IMR-90 (cell line): ENCODE measurements around the gene ZNF223. TPM values are rescaled to one million over a fixed set of nuclear protein-coding genes. Genes with fewer than 3 reads are reported as not detected.

Source experiments
- ATAC-seq: fragments of 200-7000 bp; cut with Tn5 transposase; 2 replicates; pipeline ENCODE4 v1.9.1; 2020; ENCODE audit warnings: low read depth, mild to moderate bottlenecking, moderate library complexity
- BruUV-seq: library from RNA; stranded (reverse); fragments of 400-500 nt; replicated peaks from 2 replicates; lab custom pipeline; 2021; lab: Mats Ljungman, UMichigan
- CTCF ChIA-PET: fragments of 300-600 bp; formaldehyde crosslinking; extraction: SDS; loops from one replicate; lab custom pipeline; 2021; ENCODE audit warnings: antibody characterized with exemption; lab: Yijun Ruan, JAX
- POLR2A ChIA-PET: fragments of 300-600 bp; sonication (Branson Sonifier 250); formaldehyde crosslinking; loops from one replicate; lab custom pipeline; 2022; ENCODE audit warnings: antibody characterized with exemption; ENCODE audit not compliant: unreplicated experiment; lab: Charles Lee
- DNase-seq: peaks from one replicate; pipeline ENCODE4 v3.0.0; 2013
- H2AFZ ChIP-seq: replicated peaks from 2 replicates; pipeline ENCODE3; 2013; ENCODE audit warnings: low read length, mild to moderate bottlenecking; ENCODE audit not compliant: poor library complexity
- H2AK5ac ChIP-seq: 2 replicates; pipeline ENCODE4 v1.6.1; 2013; ENCODE audit warnings: low read depth, low read length, inconsistent platforms
- H2AK9ac ChIP-seq: replicated peaks from 2 replicates; pipeline ENCODE3; 2013; ENCODE audit warnings: mild to moderate bottlenecking, low read depth, low read length, moderate library complexity; ENCODE audit not compliant: poor library complexity
- H2BK120ac ChIP-seq: 2 replicates; pipeline ENCODE4 v1.6.1; 2013; ENCODE audit warnings: low read depth, low read length, inconsistent platforms
- H2BK15ac ChIP-seq: 3 replicates; pipeline ENCODE4 v1.6.1; 2013; ENCODE audit warnings: low read depth, low read length, inconsistent platforms
- H2BK20ac ChIP-seq: 2 replicates; pipeline ENCODE4 v1.6.1; 2013; ENCODE audit warnings: low read depth, mild to moderate bottlenecking, inconsistent platforms, low read length, moderate library complexity
- H2BK5ac ChIP-seq: 2 replicates; pipeline ENCODE4 v1.6.1; 2013; ENCODE audit warnings: mild to moderate bottlenecking, low read depth, low read length, inconsistent platforms; ENCODE audit not compliant: poor library complexity, severe bottlenecking
- H3K14ac ChIP-seq: replicated peaks from 2 replicates; pipeline ENCODE4 v1.6.1; 2013; ENCODE audit warnings: low read depth, low read length, inconsistent platforms
- H3K18ac ChIP-seq: 2 replicates; pipeline ENCODE4 v1.6.1; 2013; ENCODE audit warnings: low read depth, low read length, control low read depth
- H3K23ac ChIP-seq: 2 replicates; pipeline ENCODE4 v1.6.1; 2013; ENCODE audit warnings: low read depth, low read length, inconsistent platforms
- H3K27ac ChIP-seq: 2 replicates; pipeline ENCODE4 v1.5.1; 2013; ENCODE audit warnings: mild to moderate bottlenecking, control low read depth, low read length; ENCODE audit not compliant: insufficient read depth
- H3K27me3 ChIP-seq: 2 replicates; pipeline ENCODE4 v1.6.1; 2013; ENCODE audit warnings: low read length; ENCODE audit not compliant: control insufficient read depth, insufficient read depth
- H3K36me3 ChIP-seq: 2 replicates; pipeline ENCODE4 v1.6.1; 2013; ENCODE audit warnings: low read length, mixed read lengths; ENCODE audit not compliant: control insufficient read depth, insufficient read depth
- H3K4ac ChIP-seq: 2 replicates; pipeline ENCODE4 v1.6.1; 2013; ENCODE audit warnings: low read depth, low read length, inconsistent platforms
- H3K4me1 ChIP-seq: 2 replicates; pipeline ENCODE4 v1.6.1; 2013; ENCODE audit warnings: low read length, mixed read lengths; ENCODE audit not compliant: control insufficient read depth, insufficient read depth
- H3K4me2 ChIP-seq: 2 replicates; pipeline ENCODE4 v1.6.1; 2013; ENCODE audit warnings: low read depth, mild to moderate bottlenecking, control low read depth, low read length, moderate library complexity
- H3K4me3 ChIP-seq: 2 replicates; pipeline ENCODE4 v1.5.1; 2013; ENCODE audit warnings: low read depth, mild to moderate bottlenecking, control low read depth, low read length, moderate library complexity; ENCODE audit not compliant: insufficient read depth
- H3K56ac ChIP-seq: 2 replicates; pipeline ENCODE4 v1.6.1; 2013; ENCODE audit warnings: low read length, inconsistent platforms; ENCODE audit not compliant: insufficient read depth; ENCODE audit errors: extremely low read depth
- H3K79me1 ChIP-seq, 2 experiments: 2 replicates each; pipeline ENCODE4 v1.6.1; 2013; ENCODE audit warnings: low read length in 2 of 2, inconsistent platforms in 1 of 2, low read depth in 1 of 2
- H3K9ac ChIP-seq: 2 replicates; pipeline ENCODE4 v1.6.1; 2013; ENCODE audit warnings: low read depth, low read length, control low read depth
- H3K9me1 ChIP-seq: 2 replicates; pipeline ENCODE4 v1.6.1; 2013; ENCODE audit warnings: low read length, inconsistent platforms; ENCODE audit not compliant: insufficient read depth
- H3K9me3 ChIP-seq: 2 replicates; pipeline ENCODE4 v1.6.1; 2013; ENCODE audit warnings: low read length; ENCODE audit not compliant: control insufficient read depth, insufficient read depth
- H4K20me1 ChIP-seq: 2 replicates; pipeline ENCODE4 v1.6.1; 2013; ENCODE audit warnings: low read length, inconsistent platforms; ENCODE audit not compliant: insufficient read depth
- H4K5ac ChIP-seq: 2 replicates; pipeline ENCODE4 v1.6.1; 2013; ENCODE audit warnings: mild to moderate bottlenecking, low read depth, low read length, control low read depth
- H4K8ac ChIP-seq, 2 experiments: 2 replicates each; pipeline ENCODE4 v1.6.1; 2013; ENCODE audit warnings: low read depth in 2 of 2, low read length in 2 of 2, control low read depth in 1 of 2, inconsistent platforms in 1 of 2
- H4K91ac ChIP-seq: 2 replicates; pipeline ENCODE4 v1.6.1; 2013; ENCODE audit warnings: low read depth, low read length, inconsistent platforms; ENCODE audit not compliant: insufficient read depth
- BHLHE40 ChIP-seq: fragments of 150-350 bp; IDR thresholded peaks from 2 replicates; pipeline ENCODE4 v1.6.1; 2016; ENCODE audit warnings: mild to moderate bottlenecking, low read depth, low read length
- CEBPB ChIP-seq: IDR thresholded peaks from 2 replicates; pipeline ENCODE4 v1.6.1; 2012; ENCODE audit warnings: low read depth, low read length, improper control_type of control experiment
- ELK1 ChIP-seq: fragments of 150-350 bp; IDR thresholded peaks from 2 replicates; pipeline ENCODE4 v1.6.1; 2016; ENCODE audit warnings: low read depth, mild to moderate bottlenecking, low read length, moderate library complexity, borderline replicate concordance
- FOS ChIP-seq: fragments of 150-350 bp; IDR thresholded peaks from 2 replicates; pipeline ENCODE4 v1.6.1; 2016; ENCODE audit warnings: low read depth, low read length
- MAFK ChIP-seq: IDR thresholded peaks from 2 replicates; pipeline ENCODE4 v1.6.1; 2012; ENCODE audit warnings: low read depth, low read length, improper control_type of control experiment
- MAZ ChIP-seq: IDR thresholded peaks from 2 replicates; pipeline ENCODE4 v1.6.1; 2012; ENCODE audit warnings: low read depth, mild to moderate bottlenecking, low read length, improper control_type of control experiment, moderate library complexity, borderline replicate concordance
- NFE2L2 ChIP-seq: fragments of 150-350 bp; IDR thresholded peaks from 2 replicates; pipeline ENCODE4 v1.6.1; 2016; ENCODE audit warnings: low read depth, mild to moderate bottlenecking, low read length
- POLR2A ChIP-seq: IDR thresholded peaks from 2 replicates; pipeline ENCODE4 v1.6.1; 2012; ENCODE audit warnings: mild to moderate bottlenecking, low read depth, low read length
- RAD21 ChIP-seq: IDR thresholded peaks from 2 replicates; pipeline ENCODE4 v1.6.1; 2012; ENCODE audit warnings: low read length, improper control_type of control experiment
- RCOR1 ChIP-seq: IDR thresholded peaks from 2 replicates; pipeline ENCODE4 v1.6.1; 2012; ENCODE audit warnings: mild to moderate bottlenecking, low read length, improper control_type of control experiment; ENCODE audit not compliant: insufficient replicate concordance
- RFX5 ChIP-seq: IDR thresholded peaks from 2 replicates; pipeline ENCODE4 v1.8.0; 2012; ENCODE audit warnings: low read depth, mild to moderate bottlenecking, low read length, moderate library complexity
- SMC3 ChIP-seq: fragments of 150-350 bp; IDR thresholded peaks from 2 replicates; pipeline ENCODE4 v1.6.1; 2016; ENCODE audit warnings: low read depth, mild to moderate bottlenecking, antibody characterized with exemption, low read length, moderate library complexity
- WGBS, 2 experiments: methylation state at CpG; one replicate each; pipeline versions ENCODE4 v1.1.5 to v1.1.7; 2013; ENCODE audit warnings: missing lambda C conversion rate in 2 of 2; ENCODE audit not compliant: insufficient read length in 1 of 2; ENCODE audit errors: extremely low coverage in 2 of 2; 5-methylcytosine and 5-hydroxymethylcytosine counted together
- dilution Hi-C: fragments of 300-500 bp; cut with HindIII; formaldehyde crosslinking; loops from one replicate; pipeline ENCODE4 v1.14.3; 2018; ENCODE audit warnings: low sequenced_read_pairs; ENCODE audit not compliant: unreplicated experiment
- in situ Hi-C: fragments of 300-500 bp; cut with MboI; formaldehyde crosslinking; loops from 3 replicates; pipeline ENCODE4 v1.14.3; 2019; ENCODE audit warnings: low sequenced_read_pairs, inconsistent platforms, mixed read lengths
- intact Hi-C: fragments of 100-400 bp; cut with micrococcal nuclease; formaldehyde crosslinking; loops from 2 replicates; pipeline ENCODE4 v1.10.0; 2022
- polyA plus RNA-seq, 3 experiments: library from polyadenylated mRNA; depleted of rRNA; stranded (reverse); fragments of >200 nt; gene quantifications; 2 replicates each; pipeline ENCODE4 v1.2.3, GENCODE V29; 2012; ENCODE audit warnings: low replicate concordance in 1 of 3
- total RNA-seq: library from RNA; depleted of rRNA; stranded (reverse); fragments of >200 nt; gene quantifications from 2 replicates; pipeline ENCODE4 v1.2.3, GENCODE V29; 2012
- TF ChIP-seq, protein P1 (sequence below): fragments of 150-350 bp; IDR thresholded peaks from 2 replicates; pipeline ENCODE4 v1.6.1; 2017; ENCODE audit warnings: mild to moderate bottlenecking, antibody characterized with exemption, low read length, low read depth

The ZNF223 gene
- total and polyA plus RNA-seq, 2 of the 4 experiments (the other 2 are of a cell fraction) = 2.3 to 16.5 TPM

GRCh38 chr19:44076325-44076724, 24.5 kb downstream of the ZNF223 start:
- H4K20me1 ChIP-seq = no peaks in the 10 kb centered on the region
- ATAC-seq (no peak), DNase-seq (no peak)
- H3K56ac ChIP-seq = no peak overlapping the region
- no peak overlapping the region for H4K91ac ChIP-seq
- H4K5ac ChIP-seq = no peak overlapping the region
- H2BK120ac ChIP-seq = no peak overlapping the region
- H2BK15ac ChIP-seq = no peak overlapping the region
- dilution Hi-C loops = no loop called here
- H2AK5ac ChIP-seq = no peak overlapping the region
- H3K9ac ChIP-seq = no peak overlapping the region
- ChIA-PET CTCF (no interaction called here), POLR2A (no interaction called here)
- H3K9me1 ChIP-seq = no peaks in the 10 kb centered on the region
- H3K23ac ChIP-seq = no peak overlapping the region
- H3K27me3 ChIP-seq = no peaks in the 10 kb centered on the region
- intact Hi-C loops = no loop called here
- no peaks in the 10 kb centered on the region for H3K9me3 ChIP-seq
- peaks cover 2% of the 10 kb centered on the region; the same call in 1 of the 2 replicates for H3K4me1 ChIP-seq
- in situ Hi-C loops = no loop called here
- no peak overlapping the region for H2BK5ac ChIP-seq
- H3K4me2 ChIP-seq = no peak overlapping the region
- H2BK20ac ChIP-seq = no peak overlapping the region
- no peak overlapping the region for H4K8ac ChIP-seq
- TF ChIP-seq RCOR1 (no peak), POLR2A (no peak), NFE2L2 (no peak), SMC3 (no peak), FOS (no peak), RFX5 (no peak), MAFK (no peak), BHLHE40 (no peak), MAZ (no peak), ELK1 (no peak), RAD21 (no peak), CEBPB (no peak)
- TF ChIP-seq, protein P1, sequence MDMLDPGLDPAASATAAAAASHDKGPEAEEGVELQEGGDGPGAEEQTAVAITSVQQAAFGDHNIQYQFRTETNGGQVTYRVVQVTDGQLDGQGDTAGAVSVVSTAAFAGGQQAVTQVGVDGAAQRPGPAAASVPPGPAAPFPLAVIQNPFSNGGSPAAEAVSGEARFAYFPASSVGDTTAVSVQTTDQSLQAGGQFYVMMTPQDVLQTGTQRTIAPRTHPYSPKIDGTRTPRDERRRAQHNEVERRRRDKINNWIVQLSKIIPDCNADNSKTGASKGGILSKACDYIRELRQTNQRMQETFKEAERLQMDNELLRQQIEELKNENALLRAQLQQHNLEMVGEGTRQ = no peak
- peaks cover 16% of the 10 kb centered on the region in 2 experiments for H3K79me1 ChIP-seq
- no peak overlapping the region for H3K4ac ChIP-seq
- no peak overlapping the region for H2AFZ ChIP-seq
- H2AK9ac ChIP-seq = no peak overlapping the region
- 100% methylated on average over 1 of the region's 2 CpGs; no CpG with 5 or more reads in 1 of the 2 experiments for WGBS, 2 experiments
- no peak overlapping the region for H3K4me3 ChIP-seq
- H3K14ac ChIP-seq = no peak overlapping the region
- H3K36me3 ChIP-seq = peaks cover 14% of the 10 kb centered on the region
- BruUV-seq = no TSS peak
- H3K27ac ChIP-seq = no peak overlapping the region
- H3K18ac ChIP-seq = no peak overlapping the region
